ENCODE data around the gene IRF7. TPM values are rescaled to one million over a fixed set of nuclear protein-coding genes. Genes with fewer than 3 reads are reported as not detected.
A peak's percentile ranks its signal among the peaks of the same experiment; 100 is the strongest.

The IRF7 gene
- total RNA-seq, 1 experiment from 2014 or later: 15.2 TPM

GRCh38 chr11:569158-569885, 46.4 kb downstream of the IRF7 start:
- Histone ChIP-seq H3K9me3 (ENCODE audit: control insufficient read depth in 1 of 2, insufficient read depth in 1 of 2, low read depth in 1 of 2, low read length in 2 of 2) (no peaks in the 10 kb centered on the region), H2AFZ (ENCODE audit: low read depth, low read length, poor library complexity, severe bottlenecking) (no peak overlapping the region), H3K4me3 (replicated peaks in 1 of 2; ENCODE audit: low read depth in 1 of 2, low read length in 2 of 2) (peak overlapping the region; percentile 64 to 71), H3K36me3 (ENCODE audit: control insufficient read depth in 1 of 2, insufficient read depth in 2 of 2, low read length in 2 of 2) (no peaks in the 10 kb centered on the region), H3K79me2 (ENCODE audit: insufficient read depth, low read length) (no peaks in the 10 kb centered on the region), H3K4me2 (ENCODE audit: low read length) (peak overlapping the region; percentile 83), H3K9ac (ENCODE audit: low read length) (peak overlapping the region; percentile 82), H3K4me1 (ENCODE audit: control insufficient read depth in 1 of 2, insufficient read depth in 2 of 2, low read length in 2 of 2) (peaks cover 9 to 45% of the 10 kb centered on the region in 2 experiments; a peak in 3 of 4 replicates), H3K27me3 (ENCODE audit: insufficient read depth, low read length) (no peaks in the 10 kb centered on the region), H3K9me2 (ENCODE audit: insufficient read depth) (no peaks in the 10 kb centered on the region), H3K27ac (ENCODE audit: low read depth, low read length) (peak overlapping the region; percentile 96), H4K20me1 (ENCODE audit: insufficient read depth) (no peaks in the 10 kb centered on the region)
- ATAC-seq (no peak), DNase-seq (ENCODE audit: low read depth, low spot score) (no peak)
- ChIA-PET POLR2A (no interaction called here), CTCF (no interaction called here), RAD21 (ENCODE audit: low non-redundant PET in 1 of 2, low total read pairs in 2 of 2, uncharacterized antibody in 2 of 2, unreplicated experiment in 2 of 2) (no interaction called here)
- TSS peak; percentile 90 for BruUV-seq (replicated peaks)
- intact Hi-C loops (cut with micrococcal nuclease): no loop called here
- TF ChIP-seq POLR2AphosphoS5 (IDR thresholded peaks at IDR 0.05; ENCODE audit: low read depth, low read length) (no peak), CEBPB (IDR thresholded peaks at IDR 0.05; ENCODE audit: low read depth) (no peak), ZFX (IDR thresholded peaks at IDR 0.05) (no peak), CTCF (IDR thresholded peaks at IDR 0.05 in 2 of 3, conservative IDR thresholded peaks at IDR 0.05 in 1 of 3; ENCODE audit: borderline replicate concordance in 1 of 3, insufficient read depth in 1 of 3, low read depth in 2 of 3, low read length in 2 of 3) (no peak), RAD21 (IDR thresholded peaks at IDR 0.05; ENCODE audit: low read depth) (no peak), SP1 (IDR thresholded peaks at IDR 0.05; ENCODE audit: low read depth) (no peak), ZNF274 (IDR thresholded peaks at IDR 0.05; ENCODE audit: low read depth, low read length) (no peak), ATF3 (IDR thresholded peaks at IDR 0.05) (no peak), TCF7L2 (IDR thresholded peaks at IDR 0.05; ENCODE audit: borderline replicate concordance, extremely low read depth, insufficient read depth, insufficient read length) (no peak), POLR2A (IDR thresholded peaks at IDR 0.05; ENCODE audit: borderline replicate concordance, extremely low read depth, insufficient read depth, insufficient read length) (no peak), EZH2 (IDR thresholded peaks at IDR 0.05) (no peak), YY1 (IDR thresholded peaks at IDR 0.05; ENCODE audit: extremely low read depth, insufficient replicate concordance, low read depth, low read length) (no peak), ELF1 (IDR thresholded peaks at IDR 0.05; ENCODE audit: borderline replicate concordance, low read depth) (no peak), MAX (IDR thresholded peaks at IDR 0.05) (no peak), SRF (IDR thresholded peaks at IDR 0.05; ENCODE audit: low read depth) (no peak), REST (IDR thresholded peaks at IDR 0.05; ENCODE audit: low read depth) (no peak), SIN3A (IDR thresholded peaks at IDR 0.05; ENCODE audit: low read depth) (no peak), FOSL1 (IDR thresholded peaks at IDR 0.05; ENCODE audit: low read depth) (no peak), CBX3 (IDR thresholded peaks at IDR 0.05; ENCODE audit: low read depth) (no peak), ZBTB33 (IDR thresholded peaks at IDR 0.05; ENCODE audit: extremely low read depth, insufficient replicate concordance, low read length) (no peak)
